Measurements from ENCODE around the gene TRAF2. TPM values are rescaled to one million over a fixed set of nuclear protein-coding genes. Genes with fewer than 3 reads are reported as not detected.

The TRAF2 gene
- total and polyA plus RNA-seq, 2 of the 13 experiments (the other 11 are each of a cell fraction or from before 2014, with no cell fraction given): 12.4 to 13.6 TPM

DNA sequence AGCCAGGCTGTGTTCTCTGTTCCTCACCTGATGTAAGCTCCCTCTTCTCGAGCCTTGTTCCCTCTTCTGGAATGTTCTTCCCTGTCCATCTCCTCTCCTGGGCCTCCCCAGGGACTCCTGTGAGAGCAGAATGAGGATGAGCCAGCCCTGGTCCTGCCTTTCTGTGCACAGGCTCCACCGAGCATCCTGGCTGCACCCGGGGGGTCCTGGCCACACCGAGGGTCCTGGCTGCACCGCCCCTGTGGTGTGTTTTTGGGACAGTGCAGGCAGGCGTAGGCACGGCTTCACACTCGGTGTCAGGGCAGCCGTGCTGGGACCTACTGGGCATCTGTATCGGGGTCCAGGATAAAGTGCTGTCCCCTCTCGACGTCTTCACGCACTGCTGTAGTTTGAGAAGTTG, 40.4 kb downstream of the TRAF2 start:
- intact Hi-C loops (cut with micrococcal nuclease; ENCODE audit: unreplicated experiment): loop anchor here (5.0 kb wide), 1 partner anchor 139 kb away; no protein-coding TSS in a partner anchor
- Histone ChIP-seq H3K79me2 (ENCODE audit: insufficient read depth, low read length) (no peaks in the 10 kb centered on the region), H3K4me2 (ENCODE audit: low read depth, low read length) (no peak overlapping the region), H3K27ac (ENCODE audit: extremely low read length, insufficient read depth, low read length) (no peak overlapping the region), H3K36me3 (replicated peaks in 1 of 2; ENCODE audit: control insufficient read depth in 1 of 2, insufficient read depth in 2 of 2, low read length in 2 of 2) (peaks cover 8 to 28% of the 10 kb centered on the region in 2 experiments; a peak in 4 of 5 replicates), H3K27me3 (ENCODE audit: control insufficient read depth in 1 of 2, insufficient read depth in 2 of 2, low read length in 2 of 2) (no peaks in the 10 kb centered on the region), H4K20me1 (ENCODE audit: insufficient read depth, low read length) (no peaks in the 10 kb centered on the region), H3K4me3 (replicated peaks in 1 of 3; ENCODE audit: insufficient read depth in 1 of 3, low read depth in 2 of 3, low read length in 3 of 3) (no peak overlapping the region), H3K9ac (ENCODE audit: insufficient read depth, low read depth, low read length) (no peak overlapping the region), H3K9me3 (ENCODE audit: low read length) (no peaks in the 10 kb centered on the region), H2AFZ (ENCODE audit: low read length) (no peak overlapping the region), H3K4me1 (ENCODE audit: insufficient read depth, low read length) (no peaks in the 10 kb centered on the region)
- WGBS (ENCODE audit: low lambda C conversion rate): 94% methylated on average over 13 of the region's 13 CpGs
- CTCF ChIA-PET (ENCODE audit: low intra/inter-chr PET ratio, low total read pairs): no interaction called here
- in situ Hi-C loops (cut with HindIII; ENCODE audit: extremely low pct_ligation_motif_present, low pct_unique_long_range_greater_than_20kb): no loop called here
- FAIRE-seq (no peak), DNase-seq (ENCODE audit: low spot score) (no peak), ATAC-seq (no peak)
- BruUV-seq (replicated peaks): no TSS peak
- POLR2A ChIA-PET: interaction anchor here (0.6 kb wide), 1 partner anchor 8 kb away, joined by 3 read pairs; no protein-coding TSS in a partner anchor
- TF ChIP-seq ZNF768 (CRISPR knock-in tag; IDR thresholded peaks at IDR 0.05) (no peak), EP300 (IDR thresholded peaks at IDR 0.05; ENCODE audit: low read depth in 2 of 2, low read length in 2 of 2) (no peak), EP300 (CRISPR knock-in tag; IDR thresholded peaks at IDR 0.05; ENCODE audit: borderline replicate concordance) (no peak), RAD51 (IDR thresholded peaks at IDR 0.05; ENCODE audit: borderline replicate concordance) (no peak), TBP (CRISPR knock-in tag; IDR thresholded peaks at IDR 0.05) (no peak), ZNF780A (CRISPR knock-in tag; IDR thresholded peaks at IDR 0.05) (no peak), MED1 (CRISPR knock-in tag; IDR thresholded peaks at IDR 0.05) (no peak), ZNF496 (CRISPR knock-in tag; IDR thresholded peaks at IDR 0.05; ENCODE audit: insufficient replicate concordance) (no peak), CHD4 (IDR thresholded peaks at IDR 0.05; ENCODE audit: borderline replicate concordance, low read length) (no peak)
- TF ChIP-seq, protein P1, sequence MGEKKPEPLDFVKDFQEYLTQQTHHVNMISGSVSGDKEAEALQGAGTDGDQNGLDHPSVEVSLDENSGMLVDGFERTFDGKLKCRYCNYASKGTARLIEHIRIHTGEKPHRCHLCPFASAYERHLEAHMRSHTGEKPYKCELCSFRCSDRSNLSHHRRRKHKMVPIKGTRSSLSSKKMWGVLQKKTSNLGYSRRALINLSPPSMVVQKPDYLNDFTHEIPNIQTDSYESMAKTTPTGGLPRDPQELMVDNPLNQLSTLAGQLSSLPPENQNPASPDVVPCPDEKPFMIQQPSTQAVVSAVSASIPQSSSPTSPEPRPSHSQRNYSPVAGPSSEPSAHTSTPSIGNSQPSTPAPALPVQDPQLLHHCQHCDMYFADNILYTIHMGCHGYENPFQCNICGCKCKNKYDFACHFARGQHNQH (CRISPR knock-in tag; IDR thresholded peaks at IDR 0.05): no peak
- TF ChIP-seq, protein P2, sequence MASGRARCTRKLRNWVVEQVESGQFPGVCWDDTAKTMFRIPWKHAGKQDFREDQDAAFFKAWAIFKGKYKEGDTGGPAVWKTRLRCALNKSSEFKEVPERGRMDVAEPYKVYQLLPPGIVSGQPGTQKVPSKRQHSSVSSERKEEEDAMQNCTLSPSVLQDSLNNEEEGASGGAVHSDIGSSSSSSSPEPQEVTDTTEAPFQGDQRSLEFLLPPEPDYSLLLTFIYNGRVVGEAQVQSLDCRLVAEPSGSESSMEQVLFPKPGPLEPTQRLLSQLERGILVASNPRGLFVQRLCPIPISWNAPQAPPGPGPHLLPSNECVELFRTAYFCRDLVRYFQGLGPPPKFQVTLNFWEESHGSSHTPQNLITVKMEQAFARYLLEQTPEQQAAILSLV (CRISPR knock-in tag; IDR thresholded peaks at IDR 0.05; ENCODE audit: borderline replicate concordance): no peak
- TF ChIP-seq, protein P3, sequence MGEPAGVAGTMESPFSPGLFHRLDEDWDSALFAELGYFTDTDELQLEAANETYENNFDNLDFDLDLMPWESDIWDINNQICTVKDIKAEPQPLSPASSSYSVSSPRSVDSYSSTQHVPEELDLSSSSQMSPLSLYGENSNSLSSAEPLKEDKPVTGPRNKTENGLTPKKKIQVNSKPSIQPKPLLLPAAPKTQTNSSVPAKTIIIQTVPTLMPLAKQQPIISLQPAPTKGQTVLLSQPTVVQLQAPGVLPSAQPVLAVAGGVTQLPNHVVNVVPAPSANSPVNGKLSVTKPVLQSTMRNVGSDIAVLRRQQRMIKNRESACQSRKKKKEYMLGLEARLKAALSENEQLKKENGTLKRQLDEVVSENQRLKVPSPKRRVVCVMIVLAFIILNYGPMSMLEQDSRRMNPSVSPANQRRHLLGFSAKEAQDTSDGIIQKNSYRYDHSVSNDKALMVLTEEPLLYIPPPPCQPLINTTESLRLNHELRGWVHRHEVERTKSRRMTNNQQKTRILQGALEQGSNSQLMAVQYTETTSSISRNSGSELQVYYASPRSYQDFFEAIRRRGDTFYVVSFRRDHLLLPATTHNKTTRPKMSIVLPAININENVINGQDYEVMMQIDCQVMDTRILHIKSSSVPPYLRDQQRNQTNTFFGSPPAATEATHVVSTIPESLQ (CRISPR knock-in tag; conservative IDR thresholded peaks at IDR 0.05): no peak
- TF ChIP-seq, protein P4, sequence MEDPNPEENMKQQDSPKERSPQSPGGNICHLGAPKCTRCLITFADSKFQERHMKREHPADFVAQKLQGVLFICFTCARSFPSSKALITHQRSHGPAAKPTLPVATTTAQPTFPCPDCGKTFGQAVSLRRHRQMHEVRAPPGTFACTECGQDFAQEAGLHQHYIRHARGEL (CRISPR knock-in tag; IDR thresholded peaks at IDR 0.05): no peak
